G401.6 (cell line): ENCODE data around the gene MAP1B.

Experiments
- FAIRE-seq: peaks from 2 replicates; lab custom pipeline; 2012; peaks lifted over from hg19 to GRCh38; lab: Jason Lieb, UNC

Gene MAP1B

DNA sequence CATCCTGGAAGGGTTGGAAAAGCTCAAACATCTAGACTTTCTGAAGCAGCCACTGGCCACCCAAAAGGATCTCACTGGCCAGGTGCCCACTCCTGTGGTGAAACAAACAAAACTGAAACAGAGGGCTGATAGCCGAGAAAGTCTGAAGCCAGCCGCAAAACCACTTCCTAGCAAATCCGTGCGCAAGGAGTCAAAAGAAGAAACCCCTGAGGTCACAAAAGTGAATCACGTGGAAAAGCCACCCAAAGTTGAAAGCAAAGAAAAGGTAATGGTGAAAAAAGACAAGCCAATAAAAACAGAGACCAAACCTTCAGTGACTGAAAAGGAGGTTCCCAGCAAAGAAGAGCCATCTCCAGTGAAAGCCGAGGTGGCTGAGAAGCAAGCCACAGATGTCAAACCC is 87.6 kb downstream of the MAP1B start:
- FAIRE-seq, result no peak

DNA sequence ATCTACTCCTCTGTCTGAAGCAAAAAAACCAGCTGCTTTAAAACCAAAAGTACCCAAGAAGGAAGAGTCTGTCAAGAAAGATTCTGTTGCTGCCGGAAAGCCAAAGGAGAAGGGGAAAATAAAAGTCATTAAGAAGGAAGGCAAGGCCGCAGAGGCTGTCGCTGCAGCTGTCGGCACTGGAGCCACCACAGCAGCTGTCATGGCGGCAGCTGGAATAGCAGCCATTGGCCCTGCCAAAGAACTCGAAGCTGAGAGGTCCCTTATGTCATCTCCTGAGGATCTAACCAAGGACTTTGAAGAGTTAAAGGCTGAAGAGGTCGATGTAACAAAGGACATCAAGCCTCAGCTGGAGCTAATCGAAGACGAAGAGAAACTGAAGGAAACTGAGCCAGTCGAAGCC is 88.3 kb downstream of the MAP1B start:
- FAIRE-seq, result no peak

DNA sequence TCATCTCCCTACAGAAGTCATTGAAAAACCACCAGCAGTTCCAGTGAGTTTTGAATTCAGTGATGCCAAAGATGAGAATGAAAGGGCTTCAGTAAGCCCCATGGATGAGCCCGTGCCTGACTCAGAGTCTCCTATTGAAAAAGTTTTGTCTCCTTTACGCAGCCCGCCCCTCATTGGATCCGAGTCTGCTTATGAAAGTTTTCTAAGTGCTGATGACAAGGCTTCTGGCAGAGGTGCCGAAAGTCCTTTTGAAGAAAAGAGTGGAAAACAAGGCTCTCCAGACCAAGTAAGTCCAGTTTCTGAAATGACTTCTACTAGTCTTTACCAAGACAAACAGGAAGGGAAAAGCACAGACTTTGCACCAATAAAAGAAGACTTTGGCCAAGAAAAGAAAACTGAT is 90.1 kb downstream of the MAP1B start:
- FAIRE-seq, result no peak

DNA sequence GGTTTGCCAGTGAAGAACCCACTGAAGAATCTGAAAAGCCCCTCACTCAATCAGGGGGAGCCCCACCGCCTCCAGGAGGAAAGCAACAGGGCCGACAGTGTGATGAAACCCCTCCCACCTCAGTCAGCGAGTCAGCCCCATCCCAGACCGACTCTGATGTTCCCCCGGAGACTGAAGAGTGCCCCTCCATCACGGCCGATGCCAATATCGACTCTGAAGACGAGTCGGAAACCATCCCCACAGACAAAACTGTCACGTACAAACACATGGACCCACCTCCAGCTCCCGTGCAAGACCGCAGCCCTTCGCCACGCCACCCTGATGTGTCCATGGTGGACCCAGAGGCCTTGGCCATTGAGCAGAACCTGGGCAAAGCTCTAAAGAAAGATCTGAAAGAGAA is 92.4 kb downstream of the MAP1B start:
- no peak for FAIRE-seq

DNA sequence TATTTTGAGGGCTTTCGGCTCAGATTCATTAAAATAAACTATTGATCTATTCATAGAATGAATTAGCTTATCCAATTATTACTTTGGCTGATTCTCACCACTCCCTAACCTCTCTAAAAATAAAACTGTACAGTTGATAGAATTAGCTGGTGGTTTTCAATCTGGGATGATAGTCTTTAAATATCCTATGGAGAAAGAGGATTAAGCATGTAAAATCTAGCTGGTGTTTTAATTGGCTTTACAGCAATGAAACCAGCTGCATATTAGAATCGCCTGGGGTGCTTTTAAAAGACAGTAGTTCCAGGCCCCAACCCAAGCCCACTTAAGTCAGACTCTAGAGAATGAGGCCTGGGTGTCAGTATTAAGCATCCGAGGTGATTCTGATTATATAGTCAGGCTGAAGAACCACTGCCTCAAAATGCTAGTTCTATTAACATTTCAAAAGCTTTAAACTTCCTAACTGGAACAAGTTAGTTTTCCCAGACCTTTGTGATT is 95.1 kb downstream of the MAP1B start:
- FAIRE-seq, result no peak

DNA sequence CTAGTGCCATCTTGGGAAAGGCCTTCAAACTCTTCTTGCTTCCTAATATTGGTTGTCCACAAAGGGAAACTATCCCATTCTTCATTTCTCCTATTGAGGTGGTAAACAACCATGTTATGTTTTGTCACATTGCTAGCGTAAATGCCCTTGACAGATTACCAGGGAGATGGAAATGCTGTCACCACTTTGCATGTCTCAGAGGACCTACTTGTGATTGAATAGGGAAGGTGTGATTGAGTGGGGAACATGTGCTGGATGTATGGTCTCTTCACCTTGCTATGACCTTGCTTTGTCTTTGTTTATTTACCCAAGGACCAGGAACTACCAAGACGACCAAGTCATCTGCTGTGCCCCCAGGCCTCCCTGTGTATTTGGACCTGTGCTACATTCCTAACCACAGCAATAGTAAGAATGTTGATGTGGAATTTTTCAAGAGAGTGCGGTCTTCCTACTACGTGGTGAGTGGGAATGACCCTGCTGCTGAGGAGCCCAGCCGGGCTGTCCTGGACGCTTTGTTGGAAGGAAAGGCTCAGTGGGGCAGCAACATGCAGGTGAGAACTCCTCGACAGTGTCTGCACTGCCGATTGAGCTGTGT is 96.1 kb downstream of the MAP1B start:
- no peak for FAIRE-seq

DNA sequence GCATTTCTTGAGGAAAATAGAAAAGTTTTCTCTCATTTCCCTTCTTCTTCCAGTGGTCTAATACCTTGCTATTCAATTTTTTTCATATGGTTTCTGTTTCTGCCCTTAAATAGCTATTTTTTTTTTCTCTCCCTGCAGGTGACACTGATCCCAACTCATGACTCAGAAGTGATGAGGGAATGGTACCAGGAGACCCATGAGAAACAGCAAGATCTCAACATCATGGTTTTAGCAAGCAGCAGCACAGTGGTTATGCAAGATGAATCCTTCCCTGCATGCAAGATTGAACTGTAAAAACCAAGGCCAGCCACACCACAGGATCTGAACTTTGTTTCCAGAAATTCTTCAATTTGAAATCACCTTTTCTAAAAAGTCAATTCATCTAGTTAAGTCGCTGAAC is 97.7 kb downstream of the MAP1B start:
- no peak for FAIRE-seq

DNA sequence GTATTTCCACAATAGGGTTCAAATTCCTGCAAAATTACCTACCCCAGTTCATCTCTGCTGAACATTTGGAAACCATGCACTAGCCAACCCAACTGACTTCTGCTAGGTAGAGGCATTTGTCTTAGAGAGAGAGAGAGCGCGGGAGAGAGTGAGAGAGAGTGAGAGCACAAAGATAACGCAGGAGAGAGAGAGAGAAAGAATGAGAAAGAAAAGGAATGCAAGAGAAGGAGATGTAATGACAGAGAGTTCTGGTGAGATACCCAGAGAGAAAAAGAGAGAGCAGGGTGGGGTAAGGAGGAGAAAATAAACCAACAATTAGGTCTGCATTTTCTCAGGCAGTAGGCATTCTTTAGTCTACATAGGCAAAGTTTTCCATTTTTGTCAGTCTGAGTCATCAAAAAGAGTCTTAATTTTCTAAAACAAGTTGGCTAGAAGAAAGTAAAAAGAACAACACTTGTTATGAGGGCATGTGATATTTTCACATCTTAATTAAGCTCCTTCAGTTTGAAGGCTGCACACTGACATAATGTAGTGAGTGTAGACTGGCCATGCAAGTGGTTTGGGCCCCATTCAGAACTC is 98.2 kb downstream of the MAP1B start:
- no peak for FAIRE-seq

DNA sequence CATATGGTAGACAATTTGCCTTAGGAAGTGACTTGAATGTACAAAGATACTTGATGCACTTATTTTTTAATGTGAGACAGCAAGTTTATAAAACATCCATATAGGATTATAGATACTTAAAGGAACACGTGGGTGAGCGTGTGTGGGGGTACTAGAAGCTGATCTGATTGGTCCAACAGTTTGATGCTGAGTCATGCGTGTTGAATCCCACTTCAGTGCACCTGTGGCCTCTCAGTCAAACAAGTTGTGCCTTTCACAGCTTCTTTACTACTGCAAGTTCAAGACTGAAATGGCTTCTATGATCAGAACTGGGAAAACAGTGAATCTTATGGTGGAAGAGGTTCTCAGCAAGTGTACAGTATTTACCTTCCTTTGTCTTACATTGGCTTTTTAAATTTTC is 98.9 kb downstream of the MAP1B start:
- no peak for FAIRE-seq

DNA sequence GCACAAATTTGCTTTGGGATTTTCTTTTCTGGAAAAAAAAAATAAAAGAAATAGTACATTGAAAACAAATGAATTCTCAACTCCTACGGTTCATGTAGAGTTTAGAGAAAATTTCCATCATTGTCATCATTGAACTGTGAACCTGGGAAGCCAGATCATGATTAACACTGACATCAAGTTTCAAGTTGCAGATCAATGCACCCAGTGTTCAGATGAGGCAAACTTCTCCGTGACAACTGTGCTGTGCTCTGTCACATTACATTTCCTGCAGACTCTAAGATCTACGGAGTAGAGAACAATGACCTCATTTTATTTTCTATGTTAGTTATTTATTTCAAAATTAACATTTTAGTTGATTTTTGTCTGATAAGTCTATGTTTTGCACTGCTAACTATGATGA is 99.7 kb downstream of the MAP1B start:
- FAIRE-seq, result no peak

DNA sequence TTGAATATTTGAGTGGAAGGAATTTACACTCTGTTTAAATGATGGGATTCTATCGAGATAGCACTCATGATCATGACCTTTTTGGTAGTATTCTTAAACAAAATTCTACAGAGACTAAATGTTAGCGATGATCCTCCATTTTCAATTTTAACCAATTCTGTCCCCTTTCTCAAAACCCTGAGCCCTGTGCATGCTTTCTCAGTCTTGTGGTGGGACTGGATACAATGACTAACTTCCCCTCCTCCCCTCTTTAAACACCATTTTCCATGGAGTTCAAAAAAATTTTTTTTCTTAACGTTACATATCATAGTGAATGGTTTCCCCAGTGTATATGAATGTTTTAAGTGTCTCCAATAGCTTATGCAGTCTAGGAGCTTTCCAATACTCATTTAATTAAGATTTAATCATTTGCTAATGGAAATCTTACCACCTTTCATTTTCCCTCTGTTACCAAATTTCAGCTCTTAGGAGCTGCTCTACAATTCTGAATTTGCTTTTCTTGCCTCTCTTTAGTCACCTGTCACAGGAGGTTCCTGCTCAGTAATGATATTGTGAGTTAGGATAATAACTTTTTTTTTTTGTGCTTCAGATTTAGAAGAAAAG is 101.2 kb downstream of the MAP1B start:
- FAIRE-seq, result no peak

DNA sequence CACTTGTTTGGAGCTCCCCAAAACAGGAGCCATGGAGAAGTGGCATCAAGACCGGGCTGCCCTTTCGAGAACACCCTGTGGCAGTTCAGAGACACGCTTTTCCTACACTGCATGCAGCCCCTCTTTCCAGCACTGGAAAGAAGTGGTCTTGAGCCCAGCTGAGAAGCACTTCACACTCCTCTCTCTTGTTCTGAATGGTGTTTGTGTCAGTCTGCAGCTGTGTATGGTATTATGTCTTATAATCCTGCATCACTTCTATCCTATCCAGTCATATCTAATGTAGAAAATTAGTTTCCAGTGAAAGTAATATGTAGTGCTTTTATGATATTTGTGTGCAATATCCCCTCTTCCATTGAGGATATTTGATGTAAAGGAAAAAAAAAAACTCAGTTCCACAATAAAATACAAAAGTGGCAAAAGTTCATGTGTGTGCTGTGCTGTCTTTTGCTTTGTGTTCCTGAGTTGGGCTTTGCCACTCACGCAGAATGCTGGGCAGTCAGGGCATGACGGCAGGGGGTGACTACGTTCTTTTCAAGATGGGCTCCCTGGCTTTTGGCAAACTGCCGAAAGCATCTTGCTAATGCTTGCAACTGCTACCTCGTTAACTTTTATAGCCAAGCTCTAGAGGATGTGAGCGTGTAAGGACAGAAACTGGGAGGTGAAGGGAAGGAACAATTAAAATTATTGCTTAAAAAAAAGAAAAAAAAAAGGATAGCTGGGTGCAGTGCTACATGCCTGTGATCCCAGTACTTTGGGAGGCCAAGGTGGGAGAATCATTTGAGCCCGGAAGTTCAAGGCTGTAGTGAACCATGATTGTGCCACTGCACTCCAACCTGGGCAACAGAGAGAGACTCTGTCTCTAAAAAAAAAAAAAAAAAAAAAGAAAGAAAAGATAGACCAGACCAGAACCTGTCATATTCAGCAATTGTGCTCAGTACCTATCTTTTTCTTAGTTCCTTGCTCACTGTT is 102.2 kb downstream of the MAP1B start:
- no peak for FAIRE-seq

DNA sequence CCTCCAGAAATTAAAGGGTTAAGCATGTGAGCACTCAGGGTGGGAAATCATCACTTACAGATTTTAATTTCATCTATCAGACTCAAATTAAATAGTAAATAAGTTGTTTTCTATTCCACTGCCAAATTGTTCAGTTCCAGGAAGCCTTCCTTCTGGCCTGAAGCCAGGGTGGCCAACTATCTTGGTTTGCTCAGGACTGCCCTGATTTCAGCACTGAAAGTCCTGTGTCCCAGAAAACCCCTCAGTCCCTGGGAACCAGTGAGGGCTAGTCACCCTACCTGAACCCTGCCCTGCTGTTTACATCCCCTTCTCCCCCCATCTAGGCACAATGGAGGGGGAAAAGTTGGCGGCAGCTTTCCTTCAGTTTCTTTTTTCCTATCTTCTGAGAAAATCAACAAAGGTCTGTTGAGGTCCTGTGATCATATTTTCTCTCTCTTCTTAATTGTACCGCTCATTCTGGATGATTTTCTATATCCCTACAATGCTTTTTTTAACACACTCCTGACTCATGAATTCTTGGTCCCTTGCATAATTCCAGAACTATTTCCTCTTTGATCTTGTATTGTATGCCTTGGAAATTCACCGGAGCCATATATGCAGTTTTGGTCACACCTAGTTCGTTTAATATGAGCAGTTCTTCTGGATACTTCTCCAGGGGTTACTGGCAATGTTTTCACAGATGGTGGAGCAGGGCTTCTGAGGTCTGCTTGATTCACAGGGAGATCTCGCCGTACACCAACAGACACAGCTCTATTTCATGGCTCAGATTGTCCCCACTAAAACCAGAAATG is 103.8 kb downstream of the MAP1B start:
- no peak for FAIRE-seq

DNA sequence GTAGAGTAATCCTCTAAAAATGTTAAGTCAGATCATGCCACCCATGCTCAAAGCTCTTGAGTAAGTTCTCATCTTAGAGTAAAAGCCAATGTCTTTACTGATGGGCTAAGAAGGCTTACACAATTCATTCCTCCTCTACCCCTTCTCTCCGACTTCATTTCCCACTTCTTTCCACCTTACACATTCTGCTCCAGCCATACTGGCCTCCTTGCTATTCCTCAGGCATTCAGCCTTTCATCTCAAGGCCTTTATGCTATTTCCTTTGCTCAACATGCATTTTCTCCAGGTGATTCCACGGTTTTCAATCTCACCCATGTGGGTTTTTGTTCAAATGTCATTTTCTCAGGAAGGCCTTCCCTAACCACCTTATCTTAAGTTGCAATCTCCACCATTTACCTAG is 104.9 kb downstream of the MAP1B start:
- FAIRE-seq, result no peak

DNA sequence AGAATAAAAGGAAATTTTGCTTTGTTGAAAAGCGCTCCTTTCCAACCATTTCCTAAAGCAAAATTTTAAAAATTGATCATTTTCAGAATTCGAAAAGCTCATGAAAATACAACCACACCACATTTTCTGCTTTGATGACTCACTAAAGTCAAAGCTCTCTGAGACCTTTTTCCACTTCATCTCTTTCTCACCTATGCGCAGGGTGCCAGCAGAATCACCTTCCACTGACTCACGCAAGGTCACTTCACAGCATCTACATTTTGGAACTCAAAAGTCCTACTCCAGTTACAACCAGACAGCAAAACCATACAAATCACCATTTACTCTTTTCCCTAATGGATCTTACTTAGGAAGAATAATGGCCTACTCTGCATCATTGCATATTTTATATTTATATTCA is 106.2 kb downstream of the MAP1B start:
- FAIRE-seq, result no peak

DNA sequence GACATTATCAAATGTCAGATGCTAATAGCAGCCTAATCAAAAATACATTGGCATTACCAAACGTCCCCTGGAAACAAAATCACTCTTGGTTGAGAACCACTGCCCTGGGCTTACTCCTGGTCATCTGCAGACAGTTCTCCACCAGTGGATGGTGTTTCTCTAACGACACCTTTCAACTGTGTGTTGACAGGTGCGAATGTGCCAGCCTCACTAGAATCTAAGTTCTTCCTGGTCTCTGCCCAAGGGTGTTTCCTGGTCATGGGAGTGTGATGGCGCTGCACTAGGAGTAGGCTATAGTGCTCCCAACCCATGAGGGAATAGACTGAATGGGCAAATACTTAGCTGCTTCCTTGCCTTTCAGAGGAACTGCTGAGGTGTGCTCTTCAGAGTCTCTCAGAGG is 106.9 kb downstream of the MAP1B start:
- no peak for FAIRE-seq

DNA sequence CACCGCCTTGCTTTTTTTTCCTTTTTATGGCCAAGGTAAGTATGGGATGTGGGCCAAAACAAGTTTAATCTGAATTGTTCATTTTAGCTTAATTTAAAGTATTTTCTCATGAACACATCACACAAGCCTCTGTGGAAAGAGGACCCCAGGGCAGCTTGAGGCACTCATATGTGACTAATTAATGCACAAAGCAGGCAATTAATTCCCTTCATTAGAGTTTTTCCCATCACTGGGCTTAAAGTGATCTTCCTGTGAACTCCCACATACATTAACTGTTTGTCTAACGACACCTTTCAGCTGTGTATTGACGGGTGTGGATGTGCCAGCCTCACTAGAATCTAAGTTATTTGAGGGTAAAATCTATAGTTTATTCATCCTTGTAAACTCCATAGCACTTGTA is 109.5 kb downstream of the MAP1B start:
- FAIRE-seq, result no peak

DNA sequence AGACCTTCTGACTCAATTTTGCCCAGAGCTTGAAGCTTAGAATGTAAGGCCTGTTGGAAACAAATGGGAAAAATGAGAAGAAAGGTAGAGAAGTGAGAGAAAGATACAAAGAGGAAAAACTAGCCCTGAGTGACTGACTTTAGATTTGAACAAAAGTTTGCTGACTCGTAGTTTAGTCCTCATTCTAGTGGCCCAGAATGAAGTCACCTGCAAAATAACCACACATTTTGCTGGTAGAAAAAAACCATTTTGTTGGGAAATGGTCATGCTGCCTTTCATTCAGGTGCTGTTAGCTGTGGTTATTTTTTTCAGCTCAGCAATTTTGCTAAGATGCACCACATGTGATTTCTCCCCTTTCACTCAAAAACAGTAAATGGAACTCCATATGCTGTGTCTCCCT is 113.8 kb downstream of the MAP1B start:
- FAIRE-seq, result no peak

DNA sequence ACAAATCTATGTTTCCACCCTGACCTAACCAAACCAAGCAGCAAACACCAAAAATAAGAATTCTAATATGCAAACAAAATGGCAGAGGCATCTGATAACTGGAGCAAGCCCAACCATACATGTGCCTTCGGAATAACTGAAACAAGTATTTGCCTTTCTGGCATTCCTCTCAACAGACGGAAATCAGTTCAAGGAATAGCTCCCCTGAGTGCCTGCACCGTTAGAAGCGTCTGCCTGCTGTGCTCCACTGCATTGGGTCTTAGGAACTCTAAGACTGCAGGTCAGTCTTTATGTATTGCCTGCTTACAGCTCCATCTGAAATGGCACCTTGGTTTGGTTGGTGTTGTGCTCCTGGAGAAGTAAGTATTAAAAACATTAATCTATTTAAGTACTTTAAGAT is 114.3 kb downstream of the MAP1B start:
- no peak for FAIRE-seq

DNA sequence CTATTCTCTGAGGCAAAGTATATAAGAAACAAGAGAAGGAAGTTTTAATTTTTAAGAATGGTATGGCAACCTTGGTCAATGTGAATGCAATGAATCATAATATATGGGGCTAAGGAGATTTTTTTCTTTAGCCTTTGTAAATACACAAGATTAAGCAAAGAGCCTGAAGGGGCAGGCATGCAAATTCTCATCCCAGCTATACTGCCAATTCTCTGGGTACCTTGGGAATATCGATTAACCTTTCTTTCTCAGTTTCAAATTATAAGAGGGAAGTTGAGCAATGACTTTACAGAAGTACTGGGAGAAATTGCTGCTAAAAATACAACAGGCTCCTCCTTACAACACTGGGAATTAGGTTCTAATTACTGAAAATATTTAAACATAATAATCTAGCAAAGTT is 115.2 kb downstream of the MAP1B start:
- FAIRE-seq, result no peak

DNA sequence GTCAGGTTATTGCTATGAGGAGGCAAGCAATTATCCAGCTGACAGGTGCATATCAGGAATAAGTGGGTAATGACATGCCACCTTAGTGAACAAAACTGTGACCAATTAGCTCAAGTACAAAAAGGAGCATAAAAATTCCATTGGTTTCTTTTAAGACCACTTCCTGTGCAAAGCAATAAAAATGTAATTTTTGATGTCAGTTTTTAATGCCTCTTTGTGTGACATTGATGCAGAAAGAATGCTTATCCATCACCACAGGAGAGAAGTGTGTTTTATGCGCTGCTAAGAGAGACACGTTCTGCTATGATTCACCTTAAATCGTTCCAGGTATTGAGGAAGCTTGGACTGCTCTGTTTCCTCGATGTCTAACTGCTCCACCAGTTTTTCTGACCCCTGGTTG is 116.1 kb downstream of the MAP1B start:
- no peak for FAIRE-seq

DNA sequence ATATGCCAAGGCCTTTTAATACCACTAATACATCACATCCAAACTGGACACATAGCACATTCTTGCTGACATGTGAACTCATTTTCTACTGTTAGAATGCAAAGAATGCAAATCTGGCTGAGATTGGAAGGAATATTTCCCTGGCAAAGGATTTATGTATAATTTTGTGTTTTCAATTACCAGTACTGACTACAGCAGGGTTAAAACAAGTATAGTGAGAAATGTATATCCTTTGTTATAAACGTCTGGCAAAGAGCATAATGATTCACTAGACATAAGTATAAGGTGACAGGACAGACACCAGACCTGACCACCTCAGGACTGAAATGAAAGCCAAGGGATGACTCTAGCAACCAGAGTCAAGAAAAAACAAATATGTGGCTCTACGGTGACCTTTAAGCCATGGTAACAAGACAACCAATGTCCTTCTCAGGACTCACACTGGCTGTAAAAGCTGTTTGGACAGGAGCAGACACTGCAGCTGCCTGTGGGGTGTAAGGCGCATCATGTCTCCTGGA is 117.7 kb downstream of the MAP1B start:
- FAIRE-seq, result no peak
